H1 (cell line): ENCODE measurements around the gene PKD1. TPM values are rescaled to one million over a fixed set of nuclear protein-coding genes. Genes with fewer than 3 reads are reported as not detected.

Experiments used
- CTCF ChIA-PET: fragments of 300-600 bp; sonication (Branson Sonifier 250); formaldehyde crosslinking; loops from one replicate; lab custom pipeline; 2021; ENCODE audit not compliant: partially characterized antibody; lab: Charles Lee
- POLR2A ChIA-PET: fragments of 300-600 bp; sonication (Branson Sonifier 250); formaldehyde crosslinking; loops from one replicate; lab custom pipeline; 2021; ENCODE audit warnings: inconsistent platforms; ENCODE audit not compliant: partially characterized antibody; lab: Charles Lee
- DNase-seq, 2 experiments: peaks; one replicate each; pipeline versions ENCODE4 v3.0.0 to v3.0.0-alpha.2; 2010 to 2022; ENCODE audit warnings: low spot score in 2 of 2, low read depth in 1 of 2, mixed read lengths in 1 of 2
- FAIRE-seq: peaks from 2 replicates; lab custom pipeline; 2011; peaks lifted over from hg19 to GRCh38; lab: Jason Lieb, UNC
- H2AFZ ChIP-seq: 2 replicates; pipeline ENCODE4 v1.8.1; 2012; ENCODE audit warnings: low read length, inconsistent platforms
- H2AK5ac ChIP-seq: 2 replicates; pipeline ENCODE4 v1.6.1; 2013; ENCODE audit warnings: low read depth, low read length
- H2BK120ac ChIP-seq: replicated peaks from 2 replicates; pipeline ENCODE3; 2013; ENCODE audit warnings: low read depth, low read length, inconsistent platforms
- H2BK12ac ChIP-seq: 2 replicates; pipeline ENCODE4 v1.6.1; 2013; ENCODE audit warnings: low read depth, low read length
- H2BK15ac ChIP-seq: 2 replicates; pipeline ENCODE4 v1.6.1; 2013; ENCODE audit warnings: low read length
- H2BK20ac ChIP-seq: 2 replicates; pipeline ENCODE4 v1.6.1; 2013; ENCODE audit warnings: low read length
- H2BK5ac ChIP-seq: 2 replicates; pipeline ENCODE4 v1.6.1; 2013; ENCODE audit warnings: low read depth, low read length
- H3K14ac ChIP-seq: 2 replicates; pipeline ENCODE4 v1.6.1; 2013; ENCODE audit warnings: inconsistent platforms; ENCODE audit not compliant: insufficient read length
- H3K18ac ChIP-seq: 2 replicates; pipeline ENCODE4 v1.6.1; 2013; ENCODE audit warnings: low read length; ENCODE audit errors: extremely low read depth
- H3K23ac ChIP-seq: 2 replicates; pipeline ENCODE4 v1.6.1; 2013; ENCODE audit warnings: inconsistent platforms; ENCODE audit not compliant: insufficient read length
- H3K23me2 ChIP-seq: 2 replicates; pipeline ENCODE4 v1.6.1; 2013; ENCODE audit warnings: low read depth, low read length
- H3K27ac ChIP-seq: 2 replicates; pipeline ENCODE4 v1.6.1; 2011; ENCODE audit warnings: low read depth, low read length, inconsistent platforms
- H3K27me3 ChIP-seq, 4 experiments: replicated peaks in 1 of 4; 1 replicate in 1 of 4; 2 replicates in 3 of 4; pipeline versions ENCODE4 v1.6.1 to v1.8.1; 2011 to 2013; ENCODE audit warnings: low read length in 3 of 4, mild to moderate bottlenecking in 3 of 4, inconsistent platforms in 2 of 4, mixed read lengths in 2 of 4, moderate library complexity in 1 of 4; ENCODE audit not compliant: control insufficient read depth in 3 of 4, insufficient read depth in 3 of 4; ENCODE audit errors: extremely low read depth in 1 of 4
- H3K36me3 ChIP-seq, 4 experiments: 2 replicates each; pipeline versions ENCODE4 v1.6.1 to v1.8.1; 2011 to 2013; ENCODE audit warnings: mild to moderate bottlenecking in 4 of 4, low read length in 3 of 4, moderate library complexity in 2 of 4, control low read depth in 1 of 4, inconsistent platforms in 1 of 4; ENCODE audit not compliant: insufficient read depth in 4 of 4, control insufficient read depth in 2 of 4
- H3K4ac ChIP-seq: replicated peaks from 2 replicates; pipeline ENCODE3; 2013; ENCODE audit warnings: low read length, low read depth, mixed read lengths, inconsistent platforms; ENCODE audit not compliant: insufficient read length
- H3K4me1 ChIP-seq, 4 experiments: replicated peaks in 1 of 4; 1 replicate in 1 of 4; 2 replicates in 3 of 4; pipeline versions ENCODE4 v1.6.1 to v1.8.1; 2011 to 2013; ENCODE audit warnings: low read length in 3 of 4, inconsistent platforms in 2 of 4, mixed read lengths in 1 of 4; ENCODE audit not compliant: insufficient read depth in 4 of 4, control insufficient read depth in 3 of 4
- H3K4me2 ChIP-seq, 2 experiments: 2 replicates each; pipeline versions ENCODE4 v1.6.1 to v1.8.1; 2011 to 2013; ENCODE audit warnings: low read depth in 2 of 2, low read length in 2 of 2, control low read depth in 1 of 2, inconsistent platforms in 1 of 2, mild to moderate bottlenecking in 1 of 2; ENCODE audit not compliant: insufficient read depth in 1 of 2
- H3K4me3 ChIP-seq, 4 experiments: fragments of 200-600, 300-600 bp in 1 of 4; sonication (generic), shearing (Covaris generic), sonication (Bioruptor Twin) in 1 of 4; 2 replicates each; pipeline versions ENCODE4 v1.5.1 to v1.8.1; 2011 to 2016; ENCODE audit warnings: low read length in 4 of 4, low read depth in 3 of 4, control low read depth in 2 of 4, inconsistent platforms in 2 of 4, mild to moderate bottlenecking in 2 of 4, mixed read lengths in 1 of 4, moderate library complexity in 1 of 4; ENCODE audit not compliant: insufficient read depth in 2 of 4; ENCODE audit errors: extremely low read depth in 1 of 4
- H3K56ac ChIP-seq: replicated peaks from 2 replicates; pipeline ENCODE3; 2013; ENCODE audit warnings: low read depth, mild to moderate bottlenecking, mixed read lengths, low read length, inconsistent platforms; ENCODE audit not compliant: insufficient read length
- H3K79me1 ChIP-seq: 2 replicates; pipeline ENCODE4 v1.6.1; 2013; ENCODE audit warnings: low read depth, low read length, control low read depth
- H3K79me2 ChIP-seq, 2 experiments: 2 replicates each; pipeline versions ENCODE4 v1.6.1 to v1.8.1; 2012 to 2013; ENCODE audit warnings: low read length in 2 of 2, mild to moderate bottlenecking in 2 of 2, inconsistent platforms in 1 of 2; ENCODE audit not compliant: insufficient read depth in 2 of 2, control insufficient read depth in 1 of 2
- H3K9ac ChIP-seq, 4 experiments: replicated peaks in 1 of 4; 1 replicate in 1 of 4; 2 replicates in 3 of 4; pipeline versions ENCODE4 v1.6.1 to v1.8.1; 2011 to 2013; ENCODE audit warnings: low read depth in 3 of 4, low read length in 3 of 4, control low read depth in 2 of 4, mild to moderate bottlenecking in 2 of 4, moderate library complexity in 2 of 4, inconsistent platforms in 1 of 4; ENCODE audit errors: extremely low read depth in 1 of 4
- H3K9me3 ChIP-seq, 2 experiments: 2 replicates each; pipeline versions ENCODE4 v1.6.1 to v1.8.1; 2012 to 2013; ENCODE audit warnings: mild to moderate bottlenecking in 2 of 2, moderate library complexity in 2 of 2, control low read depth in 1 of 2, inconsistent platforms in 1 of 2, low read depth in 1 of 2, low read length in 1 of 2, mixed read lengths in 1 of 2; ENCODE audit not compliant: insufficient read depth in 2 of 2
- H4K20me1 ChIP-seq, 2 experiments: replicated peaks in 1 of 2; 2 replicates each; pipeline versions ENCODE3 to v1.8.1; 2011 to 2013; ENCODE audit warnings: inconsistent platforms in 2 of 2, low read length in 2 of 2, mild to moderate bottlenecking in 1 of 2; ENCODE audit not compliant: insufficient read depth in 2 of 2, control insufficient read depth in 1 of 2
- H4K5ac ChIP-seq: 2 replicates; pipeline ENCODE4 v1.6.1; 2013; ENCODE audit warnings: low read length, low read depth, mixed read lengths, inconsistent platforms; ENCODE audit not compliant: insufficient read length
- H4K8ac ChIP-seq: 2 replicates; pipeline ENCODE4 v1.8.0; 2013; ENCODE audit warnings: mild to moderate bottlenecking, moderate library complexity, low read length, inconsistent platforms; ENCODE audit not compliant: insufficient read depth; ENCODE audit errors: extremely low read depth
- H4K91ac ChIP-seq: replicated peaks from 2 replicates; pipeline ENCODE3; 2013; ENCODE audit warnings: low read length, mixed read lengths, inconsistent platforms; ENCODE audit not compliant: insufficient read length
- BCL11A ChIP-seq, 2 experiments: IDR thresholded peaks; one replicate each; pipeline ENCODE4 v1.6.1; 2011; ENCODE audit warnings: low read depth in 2 of 2, low read length in 2 of 2, mild to moderate bottlenecking in 2 of 2
- EZH2 ChIP-seq: fragments of 200-600 bp; sonication (generic); IDR thresholded peaks from 2 replicates; pipeline ENCODE4 v1.7.1; 2012; ENCODE audit warnings: low read depth, mild to moderate bottlenecking, moderate library complexity, low read length, inconsistent platforms; ENCODE audit not compliant: severe bottlenecking
- FOSL1 ChIP-seq: IDR thresholded peaks from 2 replicates; pipeline ENCODE4 v1.6.1; 2011; ENCODE audit warnings: mild to moderate bottlenecking, low read depth, low read length, moderate library complexity; ENCODE audit not compliant: insufficient read depth
- KDM5A ChIP-seq: fragments of 200-600 bp; IDR thresholded peaks from 2 replicates; pipeline ENCODE4 v1.7.1; 2012; ENCODE audit warnings: mild to moderate bottlenecking, low read length, inconsistent platforms, mixed read lengths
- NANOG ChIP-seq: IDR thresholded peaks from 2 replicates; pipeline ENCODE4 v1.6.1; 2011; ENCODE audit warnings: low read length, low read depth, mild to moderate bottlenecking, inconsistent platforms; ENCODE audit not compliant: insufficient read depth, poor library complexity, severe bottlenecking
- RAD21 ChIP-seq, 2 experiments: IDR thresholded peaks in 1 of 2; conservative IDR thresholded peaks in 1 of 2; 2 replicates each; pipeline ENCODE4 v1.6.1; 2011; ENCODE audit warnings: low read depth in 2 of 2, low read length in 2 of 2, improper control_type of control experiment in 1 of 2, inconsistent platforms in 1 of 2, mild to moderate bottlenecking in 1 of 2, moderate library complexity in 1 of 2
- RNF2 ChIP-seq: fragments of 200-900, 300-1000 bp; sonication (generic); IDR thresholded peaks from 2 replicates; pipeline ENCODE4 v1.7.1; 2016; ENCODE audit warnings: borderline replicate concordance, low read depth, mild to moderate bottlenecking, antibody characterized with exemption, low read length; ENCODE audit not compliant: poor library complexity, severe bottlenecking; ENCODE audit errors: missing control alignments
- SIN3A ChIP-seq, 2 experiments: IDR thresholded peaks in 1 of 2; conservative IDR thresholded peaks in 1 of 2; 2 replicates each; pipeline ENCODE4 v1.6.1; 2011 to 2012; ENCODE audit warnings: low read length in 2 of 2, improper control_type of control experiment in 1 of 2, low read depth in 1 of 2, mild to moderate bottlenecking in 1 of 2
- SIRT6 ChIP-seq: IDR thresholded peaks from one replicate; pipeline ENCODE4 v1.7.1; 2012; ENCODE audit warnings: low read length, inconsistent platforms
- TAF7 ChIP-seq: optimal IDR thresholded peaks from 2 replicates; pipeline ENCODE3; 2011; ENCODE audit warnings: low read depth, mild to moderate bottlenecking, inconsistent platforms, low read length, moderate library complexity, borderline replicate concordance
- WGBS, 2 experiments: shearing (Covaris generic) in 1 of 2; methylation state at CpG; one replicate each; pipeline versions ENCODE4 v1.1.6 to v1.1.7; 2013 to 2015; ENCODE audit warnings: low lambda C conversion rate in 2 of 2, mixed read lengths in 2 of 2, inconsistent platforms in 1 of 2, low coverage in 1 of 2, missing lambda C conversion rate in 1 of 2; ENCODE audit not compliant: insufficient replicate concordance in 2 of 2, insufficient coverage in 1 of 2, insufficient read length in 1 of 2; ENCODE audit errors: extremely low coverage in 1 of 2, missing lambda C conversion rate in 1 of 2; 5-methylcytosine and 5-hydroxymethylcytosine counted together
- polyA plus RNA-seq, 7 experiments: library from polyadenylated mRNA; depleted of rRNA in 3 of 7; stranded (reverse) in 5 of 7; unstranded in 2 of 7; fragments of >200 nt in 5 of 7; fragments of 200-250 nt in 2 of 7; gene quantifications; 1 replicate in 5 of 7; 2 replicates in 1 of 7; 4 replicates in 1 of 7; pipeline versions ENCODE4 v1.2.1 to v1.2.3, GENCODE V29; 2011 to 2013; ENCODE audit warnings: missing spikeins in 2 of 7, mixed read lengths in 2 of 7
- total RNA-seq: library from RNA; stranded (reverse); fragmentation: NEBNext Ultra II Directional; extraction: Animal tissue kit (Norgen Biotek cat#: 25700); gene quantifications from 2 replicates; pipeline ENCODE4 v1.2.1, GENCODE V29; 2021

PKD1 gene
- total and polyA plus RNA-seq, 2 of the 8 experiments (the other 6 are each of a cell fraction or from before 2014, with no cell fraction given): 40.6 to 52.7 TPM

GRCh38 chr16:2084895-2085625 lies 50.6 kb downstream of the PKD1 start:
- Histone ChIP-seq H3K4me1 (no peaks in the 10 kb centered on the region; a peak in 2 of 7 replicates), H3K4me2 (no peak overlapping the region), H3K23ac (no peak overlapping the region), H2BK5ac (no peak overlapping the region), H4K5ac (no peak overlapping the region), H2BK120ac (no peak overlapping the region), H4K91ac (no peak overlapping the region), H3K27ac (no peak overlapping the region), H2AFZ (no peak overlapping the region), H3K4ac (no peak overlapping the region), H3K56ac (no peak overlapping the region), H3K79me1 (no peaks in the 10 kb centered on the region), H4K20me1 (peaks cover under 1 to 8% of the 10 kb centered on the region in 2 experiments), H3K9me3 (no peaks in the 10 kb centered on the region), H2BK20ac (no peak overlapping the region), H3K14ac (no peak overlapping the region), H4K8ac (no peak overlapping the region), H2BK12ac (no peak overlapping the region), H3K4me3 (no peak overlapping the region), H2BK15ac (no peak overlapping the region), H2AK5ac (no peak overlapping the region), H3K27me3 (no peaks in the 10 kb centered on the region), H3K9ac (no peak overlapping the region), H3K18ac (no peak overlapping the region), H3K79me2 (no peaks in the 10 kb centered on the region), H3K23me2 (no peaks in the 10 kb centered on the region), H3K36me3 (peaks cover 0 to 37% (median 0%) of the 10 kb centered on the region in 4 experiments; a peak in 5 of 8 replicates)
- WGBS, 2 experiments: 93% methylated on average over 28 of the region's 29 CpGs; no CpG with 5 or more reads in 1 of the 2 experiments
- ChIA-PET POLR2A (interaction anchor here (0.8 to 3.6 kb wide), 7 partner anchors 8 to 70 kb away, joined by 3 to 11 read pairs (median 7); partner anchors contain the start of genes NTHL1, TRAF7 and TSC2), CTCF (interaction anchor here (0.6 to 3.8 kb wide), 10 partner anchors 12 to 81 kb away, joined by 3 to 15 read pairs (median 8); no protein-coding TSS in a partner anchor)
- no peak for TF ChIP-seq BCL11A (IDR thresholded peaks at IDR 0.05; ENCODE audit: low read depth in 2 of 2, low read length in 2 of 2)
- TF ChIP-seq NANOG: no peak
- no peak for TF ChIP-seq FOSL1
- no peak for TF ChIP-seq SIRT6
- TF ChIP-seq KDM5A: no peak
- no peak for TF ChIP-seq RAD21 (IDR thresholded peaks at IDR 0.05 in 1 of 2, conservative IDR thresholded peaks at IDR 0.05 in 1 of 2; ENCODE audit: low read depth in 2 of 2, low read length in 2 of 2)
- TF ChIP-seq TAF7: no peak
- TF ChIP-seq EZH2: no peak
- no peak for TF ChIP-seq SIN3A (conservative IDR thresholded peaks at IDR 0.05 in 1 of 2, IDR thresholded peaks at IDR 0.05 in 1 of 2; ENCODE audit: low read depth in 1 of 2, low read length in 2 of 2)
- TF ChIP-seq RNF2: no peak
- DNase-seq: no peak
- FAIRE-seq: no peak
